Neutrophil (primary cell): ENCODE data around the gene WNT5B.

Experiments used
- H3K27ac ChIP-seq: fragments of 200-600 bp; sonication (generic); 2 replicates; pipeline ENCODE4 v1.5.1; 2016; ENCODE audit warnings: mild to moderate bottlenecking, moderate library complexity
- H3K27me3 ChIP-seq: fragments of 200-600 bp; sonication (generic); 2 replicates; pipeline ENCODE4 v1.6.0; 2016; ENCODE audit warnings: mild to moderate bottlenecking
- H3K36me3 ChIP-seq: fragments of 200-600 bp; sonication (generic); 2 replicates; pipeline ENCODE4 v1.5.1; 2017
- H3K4me1 ChIP-seq, 2 experiments: fragments of 200-600 bp in 1 of 2; sonication (generic) in 1 of 2; 1 replicate in 1 of 2; 2 replicates in 1 of 2; pipeline versions ENCODE4 v1.5.1 to v1.6.1; 2013 to 2016; ENCODE audit warnings: low read depth in 1 of 2, low read length in 1 of 2, mild to moderate bottlenecking in 1 of 2, moderate library complexity in 1 of 2; ENCODE audit not compliant: control insufficient read depth in 1 of 2, insufficient read depth in 1 of 2
- H3K4me3 ChIP-seq, 2 experiments: fragments of 200-600 bp in 1 of 2; sonication (generic) in 1 of 2; 1 replicate in 1 of 2; 2 replicates in 1 of 2; pipeline ENCODE4 v1.5.1; 2013 to 2016; ENCODE audit warnings: low read depth in 1 of 2, low read length in 1 of 2, mild to moderate bottlenecking in 1 of 2, moderate library complexity in 1 of 2
- H3K9me3 ChIP-seq: fragments of 200-600 bp; sonication (generic); 2 replicates; pipeline ENCODE4 v1.5.1; 2016
- CTCF ChIP-seq: fragments of 200-600 bp; sonication (generic); IDR thresholded peaks from 2 replicates; pipeline ENCODE4 v1.5.1; 2016; ENCODE audit warnings: antibody characterized with exemption

Gene WNT5B

GRCh38 chr12:1680804-1681492 lies 51.9 kb downstream of the WNT5B start:
- Histone ChIP-seq H3K27me3 (no peaks in the 10 kb centered on the region), H3K4me3 (no peak overlapping the region), H3K9me3 (no peaks in the 10 kb centered on the region), H3K36me3 (no peaks in the 10 kb centered on the region), H3K4me1 (no peaks in the 10 kb centered on the region), H3K27ac (no peak overlapping the region)
- TF ChIP-seq CTCF = no peak

GRCh38 chr12:1681493-1681807 lies 52.4 kb downstream of the WNT5B start:
- H3K36me3 ChIP-seq = no peaks in the 10 kb centered on the region
- H3K9me3 ChIP-seq = no peaks in the 10 kb centered on the region
- H3K4me1 ChIP-seq = no peaks in the 10 kb centered on the region
- TF ChIP-seq CTCF = no peak
- no peaks in the 10 kb centered on the region for H3K27me3 ChIP-seq
- H3K4me3 ChIP-seq = no peak overlapping the region
- no peak overlapping the region for H3K27ac ChIP-seq

- no peaks in the 10 kb centered on the region for H3K9me3 ChIP-seq
- no peak overlapping the region for H3K4me3 ChIP-seq
- no peak overlapping the region for H3K27ac ChIP-seq
- TF ChIP-seq CTCF = no peak
- H3K27me3 ChIP-seq = no peaks in the 10 kb centered on the region
- H3K4me1 ChIP-seq = peaks cover 34 to 35% of the 10 kb centered on the region in 2 experiments
- no peaks in the 10 kb centered on the region for H3K36me3 ChIP-seq
Measured at GRCh38 chr12:1688086-1688710, 59.2 kb downstream of the WNT5B start.

GRCh38 chr12:1690578-1691122 lies 61.6 kb downstream of the WNT5B start, which contains the start of gene ADIPOR2:
Gene ADIPOR2 (plus strand): TSS chr12:1691070. CDS start chr12:1754344, 63,274 bp downstream.
- Histone ChIP-seq H3K4me1 (peaks cover 34 to 37% of the 10 kb centered on the region in 2 experiments), H3K27me3 (no peaks in the 10 kb centered on the region), H3K4me3 (peak within 1 kb of the TSS; percentile 68 to 82), H3K36me3 (no peaks in the 10 kb centered on the region), H3K27ac (peak within 1 kb of the TSS; percentile 91), H3K9me3 (no peaks in the 10 kb centered on the region)
- TF ChIP-seq CTCF = peak; percentile 46

- Histone ChIP-seq H3K27ac (peak overlapping the region; percentile 91), H3K4me1 (peaks cover 42 to 44% of the 10 kb centered on the region in 2 experiments), H3K4me3 (peak overlapping the region; percentile 68 to 82), H3K27me3 (no peaks in the 10 kb centered on the region), H3K36me3 (no peaks in the 10 kb centered on the region), H3K9me3 (no peaks in the 10 kb centered on the region)
- TF ChIP-seq CTCF = no peak
Measured at GRCh38 chr12:1691123-1692007, 62.3 kb downstream of the WNT5B start.
